Neural cell (in vitro differentiated cells): ENCODE measurements around the gene DPYD. TPM values are rescaled to one million over a fixed set of nuclear protein-coding genes. Genes with fewer than 3 reads are reported as not detected.

Experiments used
- H2AFZ ChIP-seq: fragments of 200-600, 300-800 bp; sonication (generic), shearing (Covaris generic); 2 replicates; pipeline ENCODE4 v1.6.0; 2014; ENCODE audit warnings: low read depth, mild to moderate bottlenecking, antibody characterized with exemption, low read length, moderate library complexity
- H3F3A ChIP-seq: fragments of 200-600 bp; shearing (Covaris generic); 2 replicates; pipeline ENCODE4 v1.6.1; 2016; ENCODE audit warnings: mild to moderate bottlenecking, moderate library complexity, mixed read lengths, antibody characterized with exemption, low read length; ENCODE audit not compliant: insufficient read depth, poor library complexity, severe bottlenecking
- H3K27ac ChIP-seq: fragments of 200-600, 300-800 bp; sonication (generic), shearing (Covaris generic); 2 replicates; pipeline ENCODE4 v1.5.1; 2014; ENCODE audit warnings: mild to moderate bottlenecking, low read length, moderate library complexity
- H3K27me3 ChIP-seq: fragments of 300-800, 200-600 bp; sonication (generic), shearing (Covaris generic); 2 replicates; pipeline ENCODE4 v1.6.0; 2014; ENCODE audit warnings: mild to moderate bottlenecking, low read depth, low read length, moderate library complexity; ENCODE audit not compliant: insufficient read depth
- H3K36me3 ChIP-seq: fragments of 300-800, 200-600 bp; sonication (generic), shearing (Covaris generic); 2 replicates; pipeline ENCODE4 v1.5.1; 2014; ENCODE audit warnings: mild to moderate bottlenecking, antibody characterized with exemption, low read length, moderate library complexity; ENCODE audit not compliant: insufficient read depth
- H3K4me2 ChIP-seq: fragments of 300-800, 200-600 bp; sonication (generic), shearing (Covaris generic); 2 replicates; pipeline ENCODE4 v1.6.0; 2014; ENCODE audit warnings: mild to moderate bottlenecking, low read length
- H3K4me3 ChIP-seq: fragments of 300-800, 200-600 bp; sonication (generic), shearing (Covaris generic); 2 replicates; pipeline ENCODE4 v1.5.1; 2014; ENCODE audit warnings: mild to moderate bottlenecking, low read length, moderate library complexity
- H3K79me2 ChIP-seq: fragments of 200-600 bp; shearing (Covaris generic); replicated peaks from 2 replicates; pipeline ENCODE4 v1.6.0; 2014; ENCODE audit warnings: mild to moderate bottlenecking, low read length, moderate library complexity; ENCODE audit not compliant: insufficient read depth
- H3K9ac ChIP-seq: fragments of 300-800, 200-600 bp; sonication (generic), shearing (Covaris generic); 2 replicates; pipeline ENCODE4 v1.6.1; 2016; ENCODE audit warnings: mild to moderate bottlenecking, low read length, mixed read lengths
- H3K9me2 ChIP-seq: fragments of 200-600 bp; shearing (Covaris generic); 2 replicates; pipeline ENCODE4 v1.6.1; 2016; ENCODE audit warnings: mild to moderate bottlenecking, low read length, mixed read lengths; ENCODE audit not compliant: insufficient read depth
- H3K9me3 ChIP-seq: fragments of 200-600, 300-800 bp; sonication (generic), shearing (Covaris generic); 2 replicates; pipeline ENCODE4 v1.6.1; 2016; ENCODE audit warnings: mild to moderate bottlenecking, mixed run types, low read length, moderate library complexity, mixed read lengths
- H4K20me1 ChIP-seq: fragments of 200-600 bp; shearing (Covaris generic); 2 replicates; pipeline ENCODE4 v1.6.1; 2016; ENCODE audit warnings: mild to moderate bottlenecking, mixed run types; ENCODE audit not compliant: insufficient read depth
- EP300 ChIP-seq: fragments of 450-650 bp; conservative IDR thresholded peaks from 2 replicates; pipeline ENCODE4 v1.6.1; 2014; ENCODE audit warnings: antibody characterized with exemption, mild to moderate bottlenecking, moderate library complexity; ENCODE audit not compliant: poor library complexity, severe bottlenecking
- EZH2 ChIP-seq: fragments of 200-600, 300-800 bp; shearing (Covaris generic), sonication (generic); IDR thresholded peaks from 2 replicates; pipeline ENCODE4 v1.6.1; 2014; ENCODE audit warnings: antibody characterized with exemption, low read length, borderline replicate concordance, mild to moderate bottlenecking; ENCODE audit not compliant: insufficient read depth, poor library complexity, severe bottlenecking
- MXI1 ChIP-seq: fragments of 450-650 bp; conservative IDR thresholded peaks from 2 replicates; pipeline ENCODE4 v1.6.1; 2014; ENCODE audit warnings: antibody characterized with exemption, mild to moderate bottlenecking; ENCODE audit not compliant: poor library complexity, severe bottlenecking
- POLR2AphosphoS5 ChIP-seq: IDR thresholded peaks from 2 replicates; pipeline ENCODE4 v1.6.1; 2012
- RAD21 ChIP-seq: fragments of 450-650 bp; conservative IDR thresholded peaks from 2 replicates; pipeline ENCODE4 v1.6.1; 2014; ENCODE audit warnings: antibody characterized with exemption, mild to moderate bottlenecking, moderate library complexity
- REST ChIP-seq: IDR thresholded peaks from 2 replicates; pipeline ENCODE4 v1.6.1; 2012; ENCODE audit warnings: borderline replicate concordance
- SMC3 ChIP-seq: fragments of 450-650 bp; conservative IDR thresholded peaks from 2 replicates; pipeline ENCODE4 v1.6.1; 2014; ENCODE audit warnings: antibody characterized with exemption, mild to moderate bottlenecking, moderate library complexity; ENCODE audit not compliant: poor library complexity
- TAF1 ChIP-seq: IDR thresholded peaks from 2 replicates; pipeline ENCODE4 v1.6.1; 2012; ENCODE audit warnings: low read depth
- polyA plus RNA-seq: library from polyadenylated mRNA; depleted of rRNA; stranded (reverse); fragments of >200 nt; gene quantifications from 2 replicates; pipeline ENCODE4 v1.2.3, GENCODE V29; 2014
- TF ChIP-seq, protein P1 (sequence below): fragments of 450-650 bp; IDR thresholded peaks from 2 replicates; pipeline ENCODE4 v1.5.1; 2014; ENCODE audit warnings: antibody characterized with exemption, mild to moderate bottlenecking, moderate library complexity; ENCODE audit not compliant: poor library complexity, severe bottlenecking

The DPYD gene
- polyA plus RNA-seq, 1 donor from 2014 or later, result 6.7 TPM

- Histone ChIP-seq H3K27ac (no peak overlapping the region), H3K4me3 (no peak overlapping the region), H3F3A (no peaks in the 10 kb centered on the region), H3K4me2 (no peak overlapping the region), H4K20me1 (no peaks in the 10 kb centered on the region), H3K27me3 (no peaks in the 10 kb centered on the region), H3K36me3 (no peaks in the 10 kb centered on the region), H3K79me2 (no peaks in the 10 kb centered on the region), H2AFZ (no peak overlapping the region), H3K9me3 (no peaks in the 10 kb centered on the region), H3K9ac (no peak overlapping the region), H3K9me2 (no peaks in the 10 kb centered on the region)
- TF ChIP-seq RAD21, result no peak
- TF ChIP-seq REST, result no peak
- no peak for TF ChIP-seq EP300
- no peak for TF ChIP-seq POLR2AphosphoS5
- no peak for TF ChIP-seq EZH2
- TF ChIP-seq, protein P1, sequence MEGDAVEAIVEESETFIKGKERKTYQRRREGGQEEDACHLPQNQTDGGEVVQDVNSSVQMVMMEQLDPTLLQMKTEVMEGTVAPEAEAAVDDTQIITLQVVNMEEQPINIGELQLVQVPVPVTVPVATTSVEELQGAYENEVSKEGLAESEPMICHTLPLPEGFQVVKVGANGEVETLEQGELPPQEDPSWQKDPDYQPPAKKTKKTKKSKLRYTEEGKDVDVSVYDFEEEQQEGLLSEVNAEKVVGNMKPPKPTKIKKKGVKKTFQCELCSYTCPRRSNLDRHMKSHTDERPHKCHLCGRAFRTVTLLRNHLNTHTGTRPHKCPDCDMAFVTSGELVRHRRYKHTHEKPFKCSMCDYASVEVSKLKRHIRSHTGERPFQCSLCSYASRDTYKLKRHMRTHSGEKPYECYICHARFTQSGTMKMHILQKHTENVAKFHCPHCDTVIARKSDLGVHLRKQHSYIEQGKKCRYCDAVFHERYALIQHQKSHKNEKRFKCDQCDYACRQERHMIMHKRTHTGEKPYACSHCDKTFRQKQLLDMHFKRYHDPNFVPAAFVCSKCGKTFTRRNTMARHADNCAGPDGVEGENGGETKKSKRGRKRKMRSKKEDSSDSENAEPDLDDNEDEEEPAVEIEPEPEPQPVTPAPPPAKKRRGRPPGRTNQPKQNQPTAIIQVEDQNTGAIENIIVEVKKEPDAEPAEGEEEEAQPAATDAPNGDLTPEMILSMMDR, result no peak
- TF ChIP-seq SMC3, result no peak
- TF ChIP-seq MXI1, result no peak
- no peak for TF ChIP-seq TAF1
Measured at GRCh38 chr1:97412737-97413136, 508.1 kb downstream of the DPYD start.

GRCh38 chr1:97412166-97412565, 508.7 kb downstream of the DPYD start:
- no peaks in the 10 kb centered on the region for H3K9me2 ChIP-seq
- no peak for TF ChIP-seq REST
- no peak for TF ChIP-seq EZH2
- TF ChIP-seq EP300, result no peak
- TF ChIP-seq SMC3, result no peak
- TF ChIP-seq, protein P1, result no peak
- TF ChIP-seq TAF1, result no peak
- no peak for TF ChIP-seq RAD21
- TF ChIP-seq POLR2AphosphoS5, result no peak
- TF ChIP-seq MXI1, result no peak
- no peak overlapping the region for H2AFZ ChIP-seq
- H3K9ac ChIP-seq, result no peak overlapping the region
- no peaks in the 10 kb centered on the region for H3K27me3 ChIP-seq
- H3K4me3 ChIP-seq, result no peak overlapping the region
- H3K36me3 ChIP-seq, result no peaks in the 10 kb centered on the region
- H3K9me3 ChIP-seq, result no peaks in the 10 kb centered on the region
- H3K27ac ChIP-seq, result no peak overlapping the region
- H4K20me1 ChIP-seq, result no peaks in the 10 kb centered on the region
- no peak overlapping the region for H3K4me2 ChIP-seq
- no peaks in the 10 kb centered on the region for H3K79me2 ChIP-seq
- no peaks in the 10 kb centered on the region for H3F3A ChIP-seq
